Sigmoid colon (tissue), 7 donors: ENCODE results near the gene AK1. TPM values are rescaled to one million over a fixed set of nuclear protein-coding genes. Genes with fewer than 3 reads are reported as not detected.
A peak's percentile ranks its signal among the peaks of the same experiment; 100 is the strongest.

Experiments used
- DNase-seq: peaks from one replicate; pipeline ENCODE4 v3.0.0-alpha.2; 2019
- H3K27ac ChIP-seq, 4 donors: fragments of 200-600 bp; sonication (generic); one replicate each; pipeline ENCODE4 v1.5.1; 2016 to 2019; ENCODE audit warnings: mild to moderate bottlenecking in 1 of 4
- H3K27me3 ChIP-seq, 3 donors: fragments of 200-600 bp; sonication (generic); one replicate each; pipeline ENCODE4 v1.5.1; 2019; ENCODE audit warnings: mild to moderate bottlenecking in 1 of 3
- H3K36me3 ChIP-seq, 4 donors: fragments of 200-600 bp; sonication (generic); one replicate each; pipeline ENCODE4 v1.5.1; 2016 to 2019
- H3K4me1 ChIP-seq, 4 donors: fragments of 200-600 bp; sonication (generic); one replicate each; pipeline ENCODE4 v1.5.1; 2017 to 2019
- H3K4me3 ChIP-seq, 4 donors: fragments of 200-600 bp; sonication (generic); one replicate each; pipeline ENCODE4 v1.5.1; 2017 to 2019; ENCODE audit warnings: mild to moderate bottlenecking in 2 of 4, moderate library complexity in 1 of 4
- H3K9me3 ChIP-seq, 4 donors: fragments of 200-600 bp in 3 of 4; sonication (generic) in 3 of 4; one replicate each; pipeline versions ENCODE4 v1.5.1 to v1.6.1; 2013 to 2019
- CTCF ChIP-seq, 4 experiments: fragments of 450-650 bp in 3 of 4; fragments of 200-600 bp in 1 of 4; IDR thresholded peaks; one replicate each; pipeline ENCODE4 v1.5.1; 2016 to 2019; ENCODE audit warnings: antibody characterized with exemption in 4 of 4, mild to moderate bottlenecking in 3 of 4, moderate library complexity in 2 of 4
- EP300 ChIP-seq, 4 donors: sonication (generic); formaldehyde crosslinking; IDR thresholded peaks; one replicate each; pipeline ENCODE4 v1.6.1; 2017; ENCODE audit warnings: antibody characterized with exemption in 4 of 4
- POLR2A ChIP-seq, 2 donors: fragments of 450-650 bp; IDR thresholded peaks; one replicate each; pipeline ENCODE4 v1.6.1; 2016; ENCODE audit warnings: antibody characterized with exemption in 2 of 2, mild to moderate bottlenecking in 2 of 2, moderate library complexity in 2 of 2
- POLR2AphosphoS5 ChIP-seq, 4 donors: sonication (generic); formaldehyde crosslinking; IDR thresholded peaks; one replicate each; pipeline ENCODE4 v1.6.1; 2017; ENCODE audit warnings: antibody characterized with exemption in 4 of 4
- WGBS, 2 donors: extraction: QIAGEN DNeasy Blood & Tissue Kit; methylation state at CpG; one replicate each; pipeline ENCODE4 v1.1.7; 2013; 5-methylcytosine and 5-hydroxymethylcytosine counted together
- intact Hi-C: fragments of 100-400 bp; cut with DNase I; formaldehyde crosslinking; loops from one replicate; pipeline ENCODE4 v1.15.1; 2023
- polyA plus RNA-seq, 3 donors: library from polyadenylated mRNA; stranded (reverse); fragments of 200-250 nt; gene quantifications; one replicate each; pipeline ENCODE4 v1.2.3, GENCODE V29; 2013
- total RNA-seq, 4 donors: library from RNA; depleted of rRNA; stranded (reverse); fragments of >200 nt; gene quantifications; one replicate each; pipeline ENCODE4 v1.1.0, GENCODE V29; 2016
- donor health status: healthy with polysubstance abuse.
- donor health status: Bipolar disorder and iron deficiency.
- donor health status: healthy.

The AK1 gene, protein sequence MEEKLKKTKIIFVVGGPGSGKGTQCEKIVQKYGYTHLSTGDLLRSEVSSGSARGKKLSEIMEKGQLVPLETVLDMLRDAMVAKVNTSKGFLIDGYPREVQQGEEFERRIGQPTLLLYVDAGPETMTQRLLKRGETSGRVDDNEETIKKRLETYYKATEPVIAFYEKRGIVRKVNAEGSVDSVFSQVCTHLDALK
- total RNA-seq (10 to 100 TPM; 28.8 to 73.2 (median 48.7) TPM), polyA plus RNA-seq (100 to 1,000 TPM in 1 of 3 donors, 10 to 100 TPM in 2; 85.9 to 254 (median 85.9) TPM)

DNA sequence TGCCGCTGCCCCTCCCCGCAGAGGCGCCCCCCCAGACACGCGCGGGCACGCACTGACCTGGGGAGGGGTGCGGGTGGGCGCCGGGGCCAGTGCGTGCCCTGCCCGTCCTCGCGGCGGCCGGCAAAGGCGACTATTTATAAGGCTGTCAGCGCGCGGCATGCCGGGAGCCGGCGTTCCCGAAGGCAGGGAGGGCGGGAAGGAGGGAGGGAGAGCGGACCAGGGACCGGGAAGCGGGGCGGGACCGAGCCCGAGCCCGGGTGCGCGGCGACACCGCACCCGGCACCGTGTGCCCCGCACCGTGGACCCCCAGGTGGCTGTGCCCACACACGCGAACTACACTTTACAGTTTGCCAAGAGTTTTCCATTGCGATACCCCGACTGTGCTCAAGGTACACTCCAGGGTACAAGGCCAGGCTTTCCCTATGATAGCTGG lies at the start of gene AK1:
AK1 (minus strand) TSS at position 110 of the 433 bp plus-strand sequence. CDS start 3,058 bp downstream, outside the sequence.
- Histone ChIP-seq H3K4me3 (peak within 1 kb of the TSS; percentile 45 to 74 (median 62)), H3K27me3 (no peaks in the 10 kb centered on the region), H3K27ac (peak within 1 kb of the TSS; percentile 82 to 87 (median 84)), H3K36me3 (peaks cover 0 to 5% (median 2%) of the 10 kb centered on the region in 4 donors), H3K4me1 (peaks cover 0 to 56% (median 52%) of the 10 kb centered on the region in 4 donors), H3K9me3 (no peaks in the 10 kb centered on the region)
- TF ChIP-seq EP300 (IDR thresholded peaks at IDR 0.05) (no peak), CTCF (IDR thresholded peaks at IDR 0.05) (no peak), POLR2AphosphoS5 (IDR thresholded peaks at IDR 0.05) (peak; percentile 67 to 91 (median 78)), POLR2A (IDR thresholded peaks at IDR 0.05) (peak in 1 of 2 donors; percentile 53)
- DNase-seq = peak; percentile 91
- WGBS, 2 donors = 2 to 5% methylated on average over 44 of the region's 44 CpGs
- intact Hi-C loops = loop anchor here (5.0 kb wide), 1 partner anchor 40 kb away; the partner anchor contains the start of gene ST6GALNAC4

- no peak for TF ChIP-seq CTCF (IDR thresholded peaks at IDR 0.05)
- no peak for TF ChIP-seq POLR2AphosphoS5 (IDR thresholded peaks at IDR 0.05)
- no peak for TF ChIP-seq POLR2A (IDR thresholded peaks at IDR 0.05)
- TF ChIP-seq EP300 (IDR thresholded peaks at IDR 0.05) = no peak
- intact Hi-C loops = loop anchor here (10.0 kb wide), 1 partner anchor 422 kb away; no protein-coding TSS in a partner anchor
- H3K36me3 ChIP-seq = no peaks in the 10 kb centered on the region
- DNase-seq = no peak
- peaks cover 22 to 68% (median 33%) of the 10 kb centered on the region in 3 donors for H3K27me3 ChIP-seq
- H3K27ac ChIP-seq = no peak overlapping the region
- H3K9me3 ChIP-seq = no peaks in the 10 kb centered on the region
- peaks cover 0 to 36% (median 34%) of the 10 kb centered on the region in 4 donors for H3K4me1 ChIP-seq
- 11 to 14% methylated on average over 19 of the region's 19 CpGs for WGBS, 2 donors
- peak overlapping the region in 1 of 4 donors; percentile 5 for H3K4me3 ChIP-seq
Observed at GRCh38 chr9:127926906-127927200, 49.4 kb upstream of the AK1 start.

- Histone ChIP-seq H3K27ac (no peak overlapping the region), H3K4me3 (no peak overlapping the region), H3K27me3 (peaks cover 22 to 62% (median 33%) of the 10 kb centered on the region in 3 donors), H3K9me3 (no peaks in the 10 kb centered on the region), H3K4me1 (peaks cover 0 to 36% (median 35%) of the 10 kb centered on the region in 4 donors), H3K36me3 (no peaks in the 10 kb centered on the region)
- intact Hi-C loops = loop anchor here (10.0 kb wide), 1 partner anchor 421 kb away; no protein-coding TSS in a partner anchor
- no peak for TF ChIP-seq CTCF (IDR thresholded peaks at IDR 0.05)
- no peak for TF ChIP-seq POLR2AphosphoS5 (IDR thresholded peaks at IDR 0.05)
- no peak for TF ChIP-seq POLR2A (IDR thresholded peaks at IDR 0.05)
- TF ChIP-seq EP300 (IDR thresholded peaks at IDR 0.05) = no peak
- no peak for DNase-seq
- 49 to 74% methylated on average over 14 of the region's 14 CpGs for WGBS, 2 donors
Observed at GRCh38 chr9:127925959-127926905, 48.8 kb upstream of the AK1 start.

DNA sequence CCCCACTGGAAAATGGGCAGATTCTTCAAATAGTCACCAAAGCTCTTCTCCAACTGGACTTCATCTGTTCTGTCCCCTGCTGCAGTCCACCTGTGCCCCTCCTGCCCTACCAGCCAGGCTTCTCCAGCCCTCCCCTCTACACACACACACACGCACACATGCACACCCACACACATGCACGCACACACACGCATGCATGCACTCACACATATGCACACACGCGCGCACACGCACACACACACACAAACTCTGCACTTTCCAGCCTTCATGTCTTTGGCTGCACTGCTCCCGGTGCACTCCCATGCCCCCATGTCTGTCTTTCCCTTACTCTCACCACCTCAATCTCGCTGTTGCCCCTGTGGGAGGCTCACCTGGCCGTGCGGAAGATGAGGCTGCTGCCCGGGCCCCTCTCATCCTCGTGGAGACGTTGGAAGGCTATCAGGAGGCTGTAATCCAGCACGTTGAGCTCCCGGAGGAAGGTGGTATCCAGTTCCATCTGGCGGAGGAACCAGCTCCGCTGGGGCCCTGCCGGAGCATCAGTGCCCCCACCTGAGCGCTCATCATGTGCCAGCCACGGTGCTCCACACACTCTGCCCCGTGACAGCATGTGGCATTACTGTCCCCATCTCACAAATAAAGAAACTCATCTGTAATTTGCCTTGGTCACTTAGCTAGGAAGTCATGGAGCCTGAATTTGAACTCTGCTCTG lies 47.4 kb upstream of the AK1 start:
- no peak overlapping the region for H3K4me3 ChIP-seq
- intact Hi-C loops = loop anchor here (10.0 kb wide), 1 partner anchor 420 kb away; no protein-coding TSS in a partner anchor
- 76 to 90% methylated on average over 22 of the region's 22 CpGs for WGBS, 2 donors
- H3K27ac ChIP-seq = no peak overlapping the region
- TF ChIP-seq EP300 (IDR thresholded peaks at IDR 0.05) = no peak
- TF ChIP-seq POLR2AphosphoS5 (IDR thresholded peaks at IDR 0.05) = no peak
- no peak for TF ChIP-seq CTCF (IDR thresholded peaks at IDR 0.05)
- TF ChIP-seq POLR2A (IDR thresholded peaks at IDR 0.05) = no peak
- H3K27me3 ChIP-seq = peaks cover 22 to 48% (median 33%) of the 10 kb centered on the region in 3 donors
- H3K9me3 ChIP-seq = no peaks in the 10 kb centered on the region
- no peak for DNase-seq
- H3K36me3 ChIP-seq = no peaks in the 10 kb centered on the region
- H3K4me1 ChIP-seq = peaks cover 0 to 28% (median 24%) of the 10 kb centered on the region in 4 donors
